ENCODE measurements around the gene TNFRSF21.
"Not testable (repeated sequence)": the region's sequence is repeated elsewhere in the genome, so short reads cannot be mapped to it uniquely, and the experiment has no call there.

The TNFRSF21 gene

DNA sequence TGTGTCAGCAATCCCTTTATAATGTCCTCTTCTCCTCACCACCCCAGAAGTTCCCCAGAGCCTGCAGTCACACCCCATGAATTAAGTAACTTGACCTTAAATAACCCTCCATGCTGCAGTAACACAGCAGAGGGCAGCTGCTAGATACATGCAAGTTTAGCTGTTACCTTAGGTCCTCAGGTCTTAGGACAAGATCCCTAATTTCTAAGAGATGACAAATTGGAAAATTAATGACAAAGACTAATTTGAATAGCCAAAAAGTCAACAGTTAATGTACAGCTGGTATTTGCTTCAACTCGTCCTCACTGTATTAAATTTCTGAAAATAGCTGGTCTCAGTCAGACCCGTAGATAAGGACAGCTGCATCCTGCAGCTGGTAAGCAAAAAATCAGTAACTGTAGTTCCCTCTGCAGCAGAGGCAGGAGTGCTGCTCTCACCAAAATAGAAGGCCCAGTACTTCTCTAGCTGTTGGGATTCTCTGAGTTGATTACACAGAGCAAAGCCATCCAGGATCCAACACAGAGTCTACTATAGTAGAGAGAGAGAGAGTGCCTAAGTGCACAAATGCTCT is 62.4 kb downstream of the TNFRSF21 start:
- no peak for FAIRE-seq

GRCh38 chr6:47246551-47246950 is 63.2 kb downstream of the TNFRSF21 start:
- no peak for FAIRE-seq

GRCh38 chr6:47245745-47246371 is 63.8 kb downstream of the TNFRSF21 start:
- no peak for FAIRE-seq

DNA sequence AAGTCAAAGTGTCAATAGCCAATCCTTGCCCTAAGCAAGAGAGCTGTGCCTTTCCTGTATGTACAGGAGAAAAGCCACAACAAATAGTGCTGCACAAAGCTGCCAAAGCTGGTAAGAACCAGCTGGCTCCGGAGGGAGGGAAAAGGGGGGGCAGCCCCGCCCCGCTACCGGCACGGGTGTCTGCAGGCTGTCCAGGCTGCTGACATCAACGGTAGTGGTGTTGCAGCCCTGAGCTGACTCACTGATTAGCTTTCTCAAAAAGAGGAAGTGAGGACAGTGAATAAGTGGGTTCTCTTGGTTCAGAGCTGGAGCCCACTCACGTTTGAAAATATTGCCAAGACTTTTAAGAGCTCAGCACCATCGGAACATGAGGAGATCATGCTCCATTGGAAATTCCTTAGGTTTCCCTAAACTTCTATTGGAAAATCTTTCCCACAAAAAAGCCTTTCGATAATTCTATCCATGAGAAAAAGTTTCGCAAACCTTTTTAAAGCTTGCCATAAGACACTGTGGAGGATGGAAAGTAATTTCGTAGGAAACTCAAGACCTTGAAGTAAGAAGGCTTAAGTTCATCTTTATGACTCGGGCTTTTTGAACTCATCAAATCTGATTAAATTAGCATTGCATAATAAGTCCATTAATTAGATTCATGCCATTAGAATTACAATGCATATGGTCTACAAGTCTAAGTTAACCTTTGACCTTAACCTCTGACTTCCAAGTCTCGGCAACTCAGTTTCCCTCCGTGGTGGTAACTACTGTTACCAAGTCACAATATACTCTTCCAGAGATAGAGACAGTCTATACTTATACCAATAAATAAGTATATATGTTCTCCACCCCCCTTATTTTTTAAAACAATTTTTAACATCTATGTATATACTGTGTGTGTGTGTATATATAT is 67.0 kb downstream of the TNFRSF21 start:
- FAIRE-seq = no peak

DNA sequence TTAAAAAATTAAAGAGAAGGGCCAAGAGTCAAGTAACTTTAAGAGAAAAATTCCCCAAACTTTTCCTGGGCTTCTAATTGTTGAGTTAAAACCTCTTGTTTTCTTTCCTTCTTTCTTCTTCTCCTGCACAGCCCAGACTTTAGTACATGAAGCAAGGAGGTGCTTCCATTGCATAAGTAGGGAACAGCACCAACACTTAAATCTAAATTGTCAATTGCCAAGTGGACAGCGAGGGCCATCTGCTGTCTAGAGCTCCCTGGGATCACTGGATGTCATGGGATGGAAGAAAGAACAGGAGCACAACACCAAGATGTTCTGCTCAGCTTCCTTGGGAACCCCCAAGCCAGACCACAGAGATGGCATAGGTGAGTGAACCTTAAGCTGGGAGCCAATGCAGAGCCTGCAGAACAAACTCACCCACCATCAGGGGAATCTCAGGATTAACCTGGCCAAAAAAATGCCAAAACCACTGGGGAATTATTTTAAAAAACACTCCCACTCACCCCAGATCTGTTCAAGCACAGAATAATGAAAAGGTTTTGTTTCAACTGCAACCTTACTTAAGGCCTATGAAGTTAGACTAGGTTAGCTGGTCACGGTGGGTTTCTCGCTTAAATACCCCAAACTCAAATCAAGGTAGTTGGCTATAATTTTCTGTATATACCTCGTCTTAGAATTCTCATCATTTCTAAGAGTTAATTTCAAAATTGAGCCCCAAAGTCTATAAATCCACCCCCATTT is 67.8 kb downstream of the TNFRSF21 start:
- FAIRE-seq = no peak

GRCh38 chr6:47240277-47240890 is 69.3 kb downstream of the TNFRSF21 start:
- no peak for FAIRE-seq

DNA sequence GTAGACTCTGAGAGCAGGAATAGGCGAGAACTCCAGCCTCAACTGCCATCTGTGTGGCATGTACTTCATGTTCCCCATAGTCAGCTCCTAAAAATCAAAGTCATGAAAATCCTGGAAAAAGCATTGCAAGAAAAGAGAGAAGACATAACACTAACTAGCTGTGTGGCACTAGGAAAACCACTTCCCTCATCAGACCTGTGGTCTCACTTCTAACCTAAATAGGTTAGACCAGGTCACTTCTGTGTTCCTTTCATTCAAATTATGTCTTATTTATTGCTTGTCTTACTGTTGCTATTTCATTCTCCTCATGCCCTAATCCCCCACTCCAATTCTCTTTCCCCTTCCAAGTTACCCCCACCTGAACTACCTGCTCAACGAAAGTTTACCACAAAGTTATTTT is 70.2 kb downstream of the TNFRSF21 start:
- FAIRE-seq = no peak

DNA sequence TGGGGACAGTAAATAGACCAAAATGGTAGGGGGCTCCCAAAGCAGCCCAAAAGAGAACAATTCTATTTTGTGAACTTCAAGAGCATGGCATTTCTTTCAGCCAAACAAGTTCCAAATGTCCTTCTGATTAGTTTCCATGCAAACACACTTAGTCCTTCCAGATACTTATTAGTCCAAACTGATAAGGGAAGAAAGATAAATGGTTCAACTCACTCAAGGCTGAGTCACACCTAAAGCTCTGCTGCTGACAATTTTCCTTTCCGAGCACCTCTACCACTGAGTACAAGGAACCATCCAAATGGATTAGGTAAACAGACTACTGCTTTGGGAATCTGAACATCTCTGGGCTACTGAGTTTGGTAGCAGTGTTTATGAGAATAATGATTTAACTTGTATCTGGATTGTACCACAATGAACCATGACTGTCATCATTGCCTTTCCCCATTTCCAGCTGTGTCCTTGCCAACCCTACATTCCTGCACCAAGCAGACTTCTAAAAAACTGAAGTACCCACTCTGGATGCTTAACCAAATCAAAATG is 71.2 kb downstream of the TNFRSF21 start:
- no peak for FAIRE-seq

GRCh38 chr6:47237196-47237595 is 72.5 kb downstream of the TNFRSF21 start:
- no peak for FAIRE-seq

DNA sequence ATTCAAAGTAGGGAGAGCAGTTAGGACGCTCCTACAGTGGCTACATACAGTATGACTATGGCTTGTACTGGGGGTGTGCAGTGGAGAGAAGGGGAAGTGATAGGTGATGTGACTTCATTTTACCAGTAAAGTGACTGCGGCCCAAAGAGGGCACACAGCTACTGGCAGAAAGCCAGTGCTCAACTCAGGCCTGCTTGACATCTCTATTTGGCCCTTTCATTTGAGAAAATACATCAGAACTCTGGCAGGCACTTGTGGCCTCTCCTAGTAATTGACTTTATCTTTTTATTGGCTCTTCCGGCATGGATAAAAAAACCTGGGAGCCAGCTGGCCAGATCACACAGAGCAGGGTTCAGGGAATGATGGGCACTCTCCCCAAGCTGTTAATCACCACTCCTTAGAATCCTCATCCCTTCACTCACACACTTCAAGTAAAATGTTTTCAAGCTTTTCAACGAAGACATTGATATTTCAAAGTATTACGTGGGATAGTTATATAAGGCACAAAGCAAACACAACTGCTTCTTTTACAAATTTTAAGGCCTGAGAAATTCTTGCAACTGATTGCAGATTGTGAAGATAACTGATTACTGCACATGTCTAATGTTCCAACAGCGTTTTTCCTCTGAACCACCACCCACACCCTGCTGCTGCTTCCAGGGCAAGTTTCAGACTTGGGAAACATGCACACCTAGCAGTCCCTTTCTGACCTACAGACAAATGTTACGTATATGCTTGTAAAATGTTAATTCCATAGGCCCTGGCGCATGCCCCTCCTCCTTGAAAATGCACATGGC is 73.5 kb downstream of the TNFRSF21 start:
- no peak for FAIRE-seq

DNA sequence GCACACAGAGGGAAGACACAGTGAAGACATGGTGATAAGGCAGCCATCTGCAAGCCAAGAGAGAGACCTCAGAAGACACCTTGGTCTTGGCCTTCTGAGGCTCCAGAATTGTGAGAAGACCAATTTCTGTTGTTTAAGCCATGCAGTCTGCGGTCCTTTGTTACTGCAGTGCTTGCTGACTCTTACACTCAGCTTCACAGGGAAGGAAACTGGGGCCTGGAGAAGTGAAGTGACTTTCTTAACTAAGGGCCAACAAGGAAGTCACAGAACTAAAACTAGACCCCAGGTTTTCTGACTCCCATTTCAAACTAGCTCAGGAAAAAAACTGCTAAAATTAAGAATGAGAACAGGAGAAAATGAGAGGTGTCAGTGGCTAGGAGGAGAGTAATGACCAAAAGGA is 74.3 kb downstream of the TNFRSF21 start:
- FAIRE-seq = no peak

DNA sequence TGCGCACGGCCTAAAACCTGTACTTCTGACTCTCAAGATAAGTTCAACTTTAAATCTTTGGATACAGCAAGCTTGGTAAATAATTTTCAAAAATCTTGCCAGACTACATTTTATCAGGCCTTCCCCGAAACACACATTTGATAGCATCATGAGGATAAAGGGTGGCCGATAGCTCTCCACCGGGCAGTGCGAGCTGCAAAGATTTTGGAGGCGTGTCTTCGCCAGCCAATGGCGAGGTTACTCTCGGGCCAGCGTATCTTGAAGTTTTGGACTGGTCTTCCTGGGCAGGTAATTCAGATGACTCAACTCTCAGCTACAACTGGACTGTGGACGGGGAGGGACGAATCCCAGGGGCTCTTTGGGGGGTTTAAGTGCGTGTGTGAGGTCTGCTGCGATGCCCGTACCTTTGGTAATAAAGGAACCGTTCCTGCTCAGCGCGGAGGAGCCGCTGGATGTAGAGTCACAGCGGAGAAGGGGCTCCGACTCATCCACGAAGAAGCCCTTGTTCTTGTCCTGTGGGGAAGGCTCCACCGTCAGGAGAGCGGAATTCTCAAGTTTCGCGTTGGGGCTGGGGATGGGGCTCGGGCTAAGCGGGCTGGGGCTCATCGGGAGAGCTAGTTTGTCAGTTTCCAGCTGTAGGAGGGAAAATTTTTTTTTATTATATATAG is 75.3 kb downstream of the TNFRSF21 start:
- no peak for FAIRE-seq

DNA sequence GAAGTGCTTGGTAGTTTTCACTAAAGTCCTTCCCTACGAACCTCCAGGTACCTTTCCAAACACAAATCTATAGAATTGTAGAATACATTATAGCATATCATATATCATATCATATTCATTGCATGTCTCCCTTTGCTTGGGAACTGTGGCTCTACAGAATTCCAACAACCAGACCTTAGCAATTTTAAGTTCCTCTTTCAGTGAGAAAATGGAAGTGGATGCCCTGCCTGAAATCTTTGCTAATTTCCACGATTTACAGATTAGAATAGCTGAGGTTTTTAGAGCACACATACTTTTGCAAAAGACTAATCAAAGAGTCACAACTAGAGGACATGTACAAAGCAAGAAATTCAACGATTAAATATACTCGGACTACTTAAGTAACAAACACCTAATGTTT is 78.6 kb downstream of the TNFRSF21 start:
- no peak for FAIRE-seq

DNA sequence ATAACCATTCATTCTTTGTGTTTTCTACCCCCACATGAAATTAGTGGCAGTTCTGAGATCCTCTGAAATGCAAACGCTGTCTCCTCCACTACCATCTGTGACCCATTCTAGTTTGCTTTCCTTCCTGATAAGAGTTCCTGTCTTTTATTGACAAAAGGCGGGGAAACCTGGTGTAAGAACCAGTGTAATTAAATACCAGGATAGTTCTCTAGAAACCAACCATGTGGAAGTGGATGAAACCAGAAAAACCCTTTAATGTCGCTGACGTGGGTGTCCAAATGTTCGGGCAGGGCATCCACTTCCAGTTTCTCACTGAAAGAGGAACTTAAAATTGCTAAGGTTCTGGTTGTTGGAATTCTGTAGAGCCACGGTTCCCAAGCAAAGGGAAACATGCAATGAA is 79.1 kb downstream of the TNFRSF21 start:
- peak; percentile 68 for FAIRE-seq

DNA sequence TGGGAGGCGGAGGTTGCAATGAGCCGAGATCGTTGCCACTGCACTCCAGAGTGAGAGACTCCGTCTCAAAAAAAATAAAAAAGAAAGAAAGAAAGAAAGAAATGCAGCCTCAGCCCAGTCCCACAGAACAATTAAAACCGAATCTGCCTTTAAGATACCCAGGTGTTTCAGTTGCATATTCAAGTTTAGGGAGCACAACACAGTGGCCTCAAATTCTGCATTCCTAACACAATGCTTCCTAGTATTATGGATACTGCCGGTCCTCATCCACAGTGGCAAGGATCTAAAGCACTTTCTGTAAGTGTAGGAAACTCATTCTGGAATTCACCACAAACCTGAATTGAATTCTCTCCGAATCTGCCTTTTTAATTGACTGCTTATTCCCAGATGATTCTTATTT is 80.5 kb downstream of the TNFRSF21 start:
- FAIRE-seq = no peak

DNA sequence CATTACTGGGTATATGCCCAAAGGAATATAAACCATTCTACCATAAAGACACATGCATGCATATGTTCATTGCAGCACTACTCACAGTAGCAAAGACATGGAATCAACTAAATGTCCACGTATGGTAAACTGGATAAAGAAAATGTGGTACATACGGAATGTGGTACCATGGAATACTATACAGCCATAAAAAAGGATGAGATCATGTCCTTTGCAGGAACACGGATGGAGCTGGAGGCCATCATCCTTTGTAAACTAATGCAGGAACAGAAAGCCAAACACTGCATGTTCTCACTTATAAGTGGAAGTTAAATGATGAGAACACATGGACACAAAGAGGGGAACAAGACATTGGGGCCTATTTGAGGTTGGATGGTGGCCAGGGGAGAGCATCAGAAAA is 81.6 kb downstream of the TNFRSF21 start:
- FAIRE-seq = not testable (repeated sequence)

DNA sequence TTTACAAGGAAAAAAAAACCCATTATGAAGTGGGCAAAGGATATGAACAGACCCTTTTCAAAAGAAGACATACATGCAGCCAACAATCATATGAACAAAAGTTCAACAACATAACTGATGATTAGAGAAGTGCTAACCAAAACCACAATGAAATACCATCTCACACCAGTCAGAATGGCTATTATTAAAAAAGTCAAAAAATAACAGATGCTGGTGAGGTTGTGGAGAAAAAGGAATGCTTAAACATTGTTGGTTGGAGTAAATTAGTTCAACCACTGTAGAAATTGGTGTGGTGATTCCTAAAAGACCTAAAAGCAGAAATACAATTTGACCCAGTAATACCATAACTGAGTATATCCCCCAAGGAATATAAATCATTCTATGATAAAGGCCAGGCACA is 86.5 kb downstream of the TNFRSF21 start:
- FAIRE-seq = not testable (repeated sequence)

DNA sequence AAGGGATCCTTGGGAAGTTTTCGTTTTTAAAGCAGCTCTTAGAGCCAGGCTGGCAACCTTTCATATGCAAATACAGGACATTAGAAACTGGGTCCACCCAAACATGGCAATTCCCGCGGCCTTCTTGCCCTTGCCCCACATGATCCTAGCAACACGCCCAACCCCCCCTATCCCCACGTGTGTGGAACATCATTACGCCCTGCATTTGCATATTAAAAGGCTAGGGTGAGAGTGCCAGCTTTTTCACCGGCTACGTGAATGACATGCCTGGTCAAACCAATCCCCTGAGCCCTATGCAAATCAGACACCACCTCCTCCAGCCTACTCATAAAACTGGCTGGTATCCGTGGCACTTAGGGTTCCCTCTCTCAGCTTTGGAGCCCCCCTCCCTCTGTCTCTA is 88.1 kb downstream of the TNFRSF21 start:
- FAIRE-seq = no peak

DNA sequence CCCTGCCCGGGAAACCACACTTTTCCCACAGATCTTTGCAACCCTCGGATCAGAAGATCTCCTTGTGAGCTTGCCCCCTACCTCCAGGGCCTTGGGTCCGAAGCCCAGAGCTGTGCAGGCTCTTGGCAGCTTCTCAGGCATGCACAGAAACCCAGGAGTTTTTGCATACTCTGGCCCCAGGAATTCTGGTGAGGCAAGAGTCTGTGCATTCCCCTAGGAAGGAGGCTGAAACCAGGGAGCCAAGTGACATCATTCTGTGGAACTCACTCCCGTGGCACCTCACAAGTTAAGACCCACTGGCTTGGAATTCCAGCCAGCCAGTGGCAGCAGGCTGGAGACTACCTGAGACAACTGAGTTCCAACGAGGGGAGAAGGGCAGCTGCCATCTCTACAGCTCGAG is 100.1 kb downstream of the TNFRSF21 start:
- FAIRE-seq = no peak

GRCh38 chr6:47207261-47207660 is 102.4 kb downstream of the TNFRSF21 start:
- FAIRE-seq = no peak

DNA sequence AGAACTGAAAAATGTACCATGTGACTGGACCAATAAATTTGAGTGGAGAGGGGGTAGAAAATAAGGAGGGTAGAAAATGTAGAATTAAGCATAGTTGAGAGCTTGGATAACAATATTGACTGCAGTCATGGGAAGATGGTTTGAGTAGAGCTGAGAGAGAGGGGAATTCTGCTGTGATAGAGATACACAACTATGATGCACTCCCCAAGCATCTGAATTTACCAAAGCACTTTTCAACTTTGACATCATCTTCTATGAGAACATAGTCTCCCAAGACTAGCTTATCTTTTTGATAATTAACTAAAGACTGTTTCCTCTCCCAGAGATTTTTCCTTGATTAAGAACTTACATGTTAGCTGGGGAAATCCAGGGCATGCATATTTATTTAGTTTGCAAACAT is 103.1 kb downstream of the TNFRSF21 start:
- no peak for FAIRE-seq
